Measurements from ENCODE around the gene FNDC3B.

GRCh38 chr3:172084871-172085556 lies 45.6 kb downstream of the FNDC3B start:
- TF ChIP-seq REST (IDR thresholded peaks at IDR 0.05; ENCODE audit: insufficient read depth in 1 of 2, low read depth in 2 of 2, low read length in 2 of 2): no peak
- no peak for TF ChIP-seq POLR2AphosphoS5 (IDR thresholded peaks at IDR 0.05; ENCODE audit: low read depth, low read length)
- TF ChIP-seq TAF1 (IDR thresholded peaks at IDR 0.05; ENCODE audit: borderline replicate concordance, insufficient read depth, low read length): no peak
- TF ChIP-seq SIN3A (IDR thresholded peaks at IDR 0.05; ENCODE audit: borderline replicate concordance, insufficient read depth, low read length): no peak
- no peak for TF ChIP-seq FOXP2 (optimal IDR thresholded peaks at IDR 0.05; ENCODE audit: borderline replicate concordance, extremely low read depth, extremely low read length, insufficient read depth)

Data from PFSK-1 (cell line).